ENCODE measurements around the gene MAGEB4.
"Not testable (repeated sequence)": the region's sequence is repeated elsewhere in the genome, so short reads cannot be mapped to it uniquely, and the experiment has no call there.

The MAGEB4 gene, protein sequence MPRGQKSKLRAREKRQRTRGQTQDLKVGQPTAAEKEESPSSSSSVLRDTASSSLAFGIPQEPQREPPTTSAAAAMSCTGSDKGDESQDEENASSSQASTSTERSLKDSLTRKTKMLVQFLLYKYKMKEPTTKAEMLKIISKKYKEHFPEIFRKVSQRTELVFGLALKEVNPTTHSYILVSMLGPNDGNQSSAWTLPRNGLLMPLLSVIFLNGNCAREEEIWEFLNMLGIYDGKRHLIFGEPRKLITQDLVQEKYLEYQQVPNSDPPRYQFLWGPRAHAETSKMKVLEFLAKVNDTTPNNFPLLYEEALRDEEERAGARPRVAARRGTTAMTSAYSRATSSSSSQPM

DNA sequence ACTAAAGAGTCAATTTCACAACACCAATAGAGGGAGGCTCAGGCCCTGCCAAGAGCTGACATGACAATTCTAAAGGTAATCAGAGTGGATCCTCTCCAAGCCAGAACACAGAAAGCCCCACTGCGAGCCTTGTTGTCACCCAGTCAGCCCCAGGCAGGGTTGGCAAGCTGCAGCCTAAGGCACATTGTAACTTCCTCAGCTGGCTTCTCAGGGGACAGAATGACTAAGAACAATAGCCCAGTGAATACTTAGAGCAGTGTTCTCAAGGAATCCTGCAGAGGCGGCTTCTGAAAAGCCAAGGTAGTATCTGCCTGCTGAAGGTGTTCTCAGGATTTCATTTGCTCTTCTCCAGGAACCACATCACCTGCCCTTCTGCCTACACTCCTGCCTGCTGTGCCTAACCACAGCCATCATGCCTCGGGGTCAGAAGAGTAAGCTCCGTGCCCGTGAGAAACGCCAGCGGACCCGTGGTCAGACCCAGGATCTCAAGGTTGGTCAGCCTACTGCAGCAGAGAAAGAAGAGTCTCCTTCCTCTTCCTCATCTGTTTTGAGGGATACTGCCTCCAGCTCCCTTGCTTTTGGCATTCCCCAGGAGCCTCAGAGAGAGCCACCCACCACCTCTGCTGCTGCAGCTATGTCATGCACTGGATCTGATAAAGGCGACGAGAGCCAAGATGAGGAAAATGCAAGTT lies at the start of gene MAGEB4:
MAGEB4 (plus strand) TSS at position 277 of the 692 bp plus-strand sequence; CDS start at position 413, 136 bp downstream.
- DNase-seq, result no peak

DNA sequence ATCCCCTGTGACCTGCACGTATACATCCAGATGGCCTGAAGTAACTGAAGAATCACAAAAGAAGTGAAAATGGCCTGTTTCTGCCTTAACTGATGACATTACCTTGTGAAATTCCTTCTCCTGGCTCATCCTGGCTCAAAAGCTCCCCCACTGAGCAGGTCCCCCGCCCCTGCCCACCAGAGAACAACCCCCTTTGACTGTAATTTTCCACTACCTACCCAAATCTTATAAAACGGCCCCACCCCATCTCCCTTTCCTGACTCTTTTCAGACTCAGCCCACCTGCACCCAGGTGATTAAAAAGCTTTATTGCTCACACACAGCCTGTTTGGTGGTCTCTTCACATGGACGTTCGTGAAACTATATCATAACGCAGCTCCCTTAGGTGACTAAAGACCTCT lies 47.9 kb upstream of the MAGEB4 start:
- DNase-seq, result not testable (repeated sequence)

DNA sequence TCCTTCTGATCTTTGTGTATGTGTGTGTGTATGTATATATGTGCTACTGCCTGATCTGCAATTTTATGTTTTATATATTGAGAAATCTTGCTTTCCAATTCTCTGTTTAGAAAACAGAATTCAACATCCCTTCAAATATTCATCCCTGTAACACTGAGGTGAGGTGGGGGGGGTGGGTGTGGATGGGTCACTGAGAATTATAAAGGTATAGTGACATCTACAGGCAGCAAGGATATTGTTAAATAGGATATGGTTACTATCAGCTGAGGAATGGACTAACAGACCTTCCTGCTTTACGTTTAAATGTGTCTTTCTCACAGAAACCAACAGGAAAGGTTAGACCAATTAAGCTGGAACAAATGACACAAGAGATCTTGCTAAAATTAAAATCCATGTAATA lies 45.5 kb upstream of the MAGEB4 start:
- DNase-seq, result no peak

DNA sequence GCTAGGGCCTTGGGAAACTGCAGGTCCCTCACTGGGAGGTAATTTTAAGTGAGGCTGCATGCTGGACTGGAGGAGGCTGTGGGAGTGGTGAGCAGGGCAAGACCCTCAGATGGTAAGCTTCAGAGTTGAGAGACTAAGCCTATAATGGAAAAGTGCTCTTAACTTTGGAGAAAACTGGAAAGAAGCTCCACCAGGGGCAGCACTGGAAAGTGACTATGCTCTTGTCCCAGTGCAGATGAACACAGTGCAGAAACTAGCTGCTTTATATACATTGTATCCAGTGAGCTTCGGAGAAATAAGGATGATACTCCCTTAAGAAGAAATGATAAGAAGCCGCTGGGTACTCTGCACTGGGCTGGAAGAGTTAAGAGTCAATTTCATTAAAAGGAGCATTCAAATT lies 29.6 kb upstream of the MAGEB4 start:
- no peak for DNase-seq

DNA sequence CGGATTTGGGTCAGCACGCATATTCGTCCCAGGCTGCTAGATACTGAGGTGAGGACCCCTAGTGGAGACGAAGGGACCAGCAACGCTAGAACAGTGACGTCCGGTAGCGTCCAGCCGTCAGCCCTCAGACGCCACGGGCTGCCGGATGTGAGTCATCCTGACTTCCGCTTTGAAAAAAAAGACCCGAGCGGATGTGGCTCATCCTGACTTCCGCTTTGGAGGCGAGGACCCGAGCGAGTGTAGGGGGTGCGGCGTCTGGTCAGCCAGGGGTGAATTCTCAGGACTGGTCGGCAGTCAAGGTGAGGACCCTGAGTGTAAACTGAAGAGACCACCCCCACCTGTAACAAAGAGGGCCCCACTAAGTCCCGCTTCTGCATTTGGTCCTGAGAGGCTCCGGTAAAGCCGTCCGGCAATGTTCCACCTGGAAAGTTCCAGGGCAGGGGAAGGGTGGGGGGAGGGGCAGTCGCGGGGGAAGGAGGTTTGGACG lies 26.4 kb upstream of the MAGEB4 start, which contains the start of gene MAGEB2:
MAGEB2 (plus strand) TSS at position 207 of the 487 bp plus-strand sequence. CDS start 3,018 bp downstream, outside the sequence.
- no peak for DNase-seq

DNA sequence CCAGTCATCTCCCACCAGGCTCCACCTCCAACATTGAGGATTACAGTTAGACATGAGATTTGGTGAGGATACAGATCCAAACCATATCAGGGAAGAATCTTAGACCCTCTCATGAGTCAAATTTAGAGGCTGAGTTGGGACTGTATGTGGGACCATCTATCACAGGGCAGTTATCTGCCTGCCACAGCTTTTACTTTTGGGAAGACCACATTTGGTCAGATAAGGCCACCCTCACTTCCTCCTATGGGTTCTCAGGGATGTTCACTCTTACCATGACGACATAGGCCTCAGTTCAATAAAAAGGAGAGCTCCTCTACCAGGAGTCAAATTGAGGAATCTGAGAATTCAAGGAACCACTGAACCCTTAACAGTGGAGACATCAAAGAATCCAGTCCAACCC lies 24.3 kb upstream of the MAGEB4 start:
- DNase-seq, result no peak

DNA sequence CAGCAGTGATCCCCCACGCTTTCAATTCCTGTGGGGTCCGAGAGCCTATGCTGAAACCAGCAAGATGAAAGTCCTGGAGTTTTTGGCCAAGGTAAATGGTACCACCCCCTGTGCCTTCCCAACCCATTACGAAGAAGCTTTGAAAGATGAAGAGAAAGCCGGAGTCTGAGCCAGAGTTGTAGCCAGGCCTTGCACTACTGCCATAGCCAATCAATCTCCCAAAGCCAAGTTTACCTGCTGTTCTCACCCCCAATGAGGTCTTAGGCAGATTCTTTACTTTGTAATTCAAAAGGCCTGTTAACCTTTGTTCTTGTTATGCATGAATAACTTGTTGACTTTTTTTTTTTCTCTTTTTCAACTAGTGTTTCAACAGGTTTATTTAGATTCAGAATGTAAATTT lies 22.4 kb upstream of the MAGEB4 start:
- DNase-seq, result no peak

DNA sequence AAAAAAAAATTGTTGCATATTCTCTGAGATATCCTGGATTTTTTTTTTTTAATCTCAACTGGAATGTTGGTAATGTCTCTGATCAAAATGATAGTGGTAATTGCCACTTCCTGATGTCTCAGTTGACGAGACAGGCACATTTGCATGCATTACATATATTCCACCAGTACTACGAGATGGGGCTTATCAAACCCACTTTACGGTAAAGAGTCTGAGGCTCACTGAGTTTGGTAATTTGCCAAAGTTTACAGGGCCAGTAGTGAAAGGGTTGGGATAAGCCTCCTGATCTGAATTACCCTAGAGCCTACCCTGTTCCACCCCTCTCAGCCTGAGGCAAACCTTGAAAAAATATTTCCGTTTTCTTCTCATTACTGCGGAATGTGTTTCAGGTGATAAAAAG lies 21.1 kb upstream of the MAGEB4 start:
- no peak for DNase-seq

DNA sequence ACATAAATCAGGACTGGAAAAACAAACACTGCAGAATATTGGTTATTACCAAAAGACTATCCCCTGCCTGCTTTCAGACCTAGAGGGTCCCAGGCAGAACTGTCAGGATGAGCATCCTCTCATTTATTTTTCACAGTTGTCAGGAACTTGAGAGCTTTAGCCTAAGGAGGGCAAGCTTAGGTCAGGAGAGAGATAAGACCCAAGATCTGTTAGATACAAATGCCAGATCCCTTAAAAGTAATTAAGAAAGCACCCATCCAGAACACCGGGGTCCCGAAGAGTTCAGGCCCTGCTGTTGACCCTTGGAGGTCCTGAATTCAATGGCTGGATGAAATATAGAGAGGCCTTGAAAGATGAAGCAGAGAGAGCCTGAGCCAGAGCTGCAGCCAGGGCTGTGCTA lies 17.3 kb upstream of the MAGEB4 start:
- DNase-seq, result no peak

DNA sequence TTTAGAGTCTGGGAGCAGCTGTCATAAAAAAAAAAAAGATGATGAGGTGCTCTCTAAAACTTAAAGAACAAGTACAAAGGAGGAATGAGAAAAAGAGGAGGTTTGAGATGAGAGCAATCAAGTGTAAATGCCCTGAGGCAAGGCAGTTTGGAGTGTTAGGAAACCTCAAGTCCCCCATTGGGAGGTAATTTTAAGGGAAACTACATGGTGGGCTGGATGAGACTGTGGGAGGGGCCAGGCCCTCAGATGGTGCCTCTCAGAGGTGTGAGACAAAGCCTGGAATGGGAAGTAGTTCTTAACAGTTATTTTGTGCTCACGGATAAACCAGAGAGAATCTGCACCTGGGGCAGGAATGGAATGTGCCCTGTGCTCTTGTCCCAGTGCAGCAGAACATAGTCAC lies 13.3 kb upstream of the MAGEB4 start:
- DNase-seq, result no peak

DNA sequence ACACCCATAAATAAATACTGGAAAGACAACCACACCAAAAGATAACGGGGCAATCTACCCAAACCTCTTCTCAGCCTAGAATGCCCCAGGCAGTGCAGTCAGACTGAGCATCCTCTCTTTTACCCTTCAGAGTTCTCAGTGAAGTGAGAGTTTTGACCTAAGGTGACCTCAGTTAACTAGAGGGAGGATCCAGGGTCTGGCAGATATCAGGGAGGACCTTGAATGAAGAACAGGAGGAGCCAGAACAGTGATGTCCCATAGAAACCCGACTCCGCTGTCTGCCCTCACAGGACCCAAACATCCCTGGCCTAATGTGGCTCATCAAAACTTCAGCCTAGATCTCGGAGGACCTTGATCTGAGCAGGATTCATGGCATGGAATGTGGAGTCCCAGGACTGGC lies 11.4 kb upstream of the MAGEB4 start, which contains the start of gene MAGEB3:
MAGEB3 (plus strand) TSS at position 263 of the 400 bp plus-strand sequence. CDS start 5,268 bp downstream, outside the sequence.
- no peak for DNase-seq

DNA sequence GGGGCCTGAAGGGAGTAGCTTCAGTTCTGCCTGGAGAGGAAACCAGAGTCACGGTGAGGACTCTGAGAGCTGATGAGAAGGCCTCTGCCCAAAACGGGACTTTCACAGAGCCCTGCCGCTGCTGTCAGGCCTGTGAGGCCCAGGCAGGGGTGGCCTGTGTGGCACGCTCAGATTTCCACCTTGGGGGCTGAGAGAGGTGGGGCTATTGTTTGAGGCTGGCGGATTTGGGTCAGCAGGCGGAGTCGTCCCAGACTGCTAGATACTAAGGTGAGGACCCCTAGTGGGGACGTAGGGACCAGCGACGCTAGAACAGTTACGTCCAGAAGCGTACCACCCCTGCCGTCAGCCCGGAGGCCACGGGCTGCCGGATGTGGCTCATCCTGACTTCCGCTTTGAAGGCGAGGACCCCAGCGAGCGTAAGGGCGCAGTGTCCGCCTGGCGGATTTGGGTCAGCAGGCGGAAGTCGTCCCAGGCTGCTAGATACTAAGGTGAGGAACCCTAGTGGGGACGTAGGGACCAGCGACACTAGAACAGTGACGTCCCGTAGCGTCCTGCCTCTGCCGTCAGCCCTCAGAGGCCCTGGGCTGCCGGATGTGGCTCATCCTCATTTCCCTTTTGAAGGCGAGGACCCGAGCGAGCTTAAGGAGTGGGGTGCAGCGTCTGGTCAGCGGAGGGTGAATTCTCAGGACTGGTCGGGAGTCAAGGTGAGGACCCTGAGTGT lies 5.1 kb downstream of the MAGEB4 start, which contains the start of gene MAGEB1:
MAGEB1 (plus strand) TSS at position 378 of the 721 bp plus-strand sequence. CDS start 3,348 bp downstream, outside the sequence.
- no peak for DNase-seq

DNA sequence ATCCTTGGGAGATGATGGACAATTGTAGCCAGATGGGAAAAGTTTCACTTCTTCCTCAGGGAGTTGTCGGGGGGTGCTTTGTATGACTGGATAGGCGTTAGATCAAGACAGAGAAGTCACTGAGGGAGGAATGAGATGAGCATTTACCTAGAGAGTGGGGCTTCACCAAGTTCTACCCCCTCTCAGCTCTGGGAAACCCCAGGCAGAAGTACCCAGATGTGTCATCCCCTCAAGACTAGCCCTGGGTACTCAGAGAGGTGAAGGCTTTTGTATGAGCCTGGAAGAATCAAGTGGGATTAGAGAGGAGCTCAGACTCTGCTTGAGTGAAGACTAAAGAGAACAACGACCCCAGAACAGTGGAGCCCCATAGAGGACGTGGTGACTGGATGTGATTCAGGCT lies 7.1 kb downstream of the MAGEB4 start:
- no peak for DNase-seq

DNA sequence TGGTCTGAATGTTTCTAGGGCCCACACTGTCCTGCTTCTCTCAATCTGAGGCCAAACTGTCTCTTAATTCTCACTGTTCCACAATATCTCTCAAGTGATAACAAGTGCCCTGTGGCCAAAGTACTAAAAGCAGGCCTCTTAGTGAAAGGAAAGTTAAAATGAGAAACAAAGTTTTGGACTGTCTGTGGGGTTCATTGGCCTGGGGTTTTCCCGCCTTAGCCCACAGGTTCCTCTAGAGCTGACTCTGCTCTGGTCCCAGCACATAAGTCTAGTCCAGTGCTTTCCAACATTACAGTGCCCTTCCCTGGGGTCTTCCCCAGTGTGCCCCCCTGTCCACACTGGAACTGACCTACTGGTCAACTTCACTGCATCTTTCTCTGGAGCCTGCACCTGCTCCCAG lies 11.5 kb downstream of the MAGEB4 start:
- DNase-seq, result no peak

DNA sequence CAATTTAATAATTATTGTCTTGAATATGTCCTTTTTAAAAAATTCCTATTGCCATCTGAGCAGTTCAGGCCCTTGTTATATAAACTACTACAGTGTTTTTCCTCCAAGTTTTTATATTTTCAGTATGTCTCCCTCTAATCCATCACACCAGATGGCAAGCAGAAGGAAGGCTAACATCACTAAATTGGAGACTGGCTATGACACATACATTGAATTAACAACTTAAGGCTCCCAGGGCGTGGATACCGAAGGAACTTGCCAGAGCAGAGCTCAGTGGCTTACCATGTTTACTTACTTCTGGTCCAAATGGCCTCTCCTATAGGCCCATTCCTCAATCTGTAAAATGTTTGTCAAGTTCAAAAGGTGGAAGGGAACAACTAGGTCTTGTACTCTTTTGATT lies 18.1 kb downstream of the MAGEB4 start:
- no peak for DNase-seq

DNA sequence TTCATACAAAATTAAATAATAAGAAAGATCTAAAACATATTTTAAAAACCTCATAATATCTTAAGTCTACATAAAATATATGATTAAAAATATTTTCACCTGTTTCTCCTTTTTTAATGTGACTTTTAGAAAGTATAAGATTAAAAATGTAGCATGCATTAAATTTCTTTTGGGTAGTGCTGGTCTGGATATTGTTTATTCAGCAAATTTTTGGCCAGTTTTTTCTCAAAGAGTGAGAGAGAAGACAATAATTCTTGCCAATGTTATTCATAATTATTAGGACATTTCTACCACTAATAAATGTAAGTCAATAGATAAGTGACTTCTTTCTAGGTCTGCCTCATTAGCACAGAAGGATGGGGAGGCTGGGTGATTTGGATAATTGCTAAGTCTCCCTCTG lies 19.2 kb downstream of the MAGEB4 start:
- no peak for DNase-seq

DNA sequence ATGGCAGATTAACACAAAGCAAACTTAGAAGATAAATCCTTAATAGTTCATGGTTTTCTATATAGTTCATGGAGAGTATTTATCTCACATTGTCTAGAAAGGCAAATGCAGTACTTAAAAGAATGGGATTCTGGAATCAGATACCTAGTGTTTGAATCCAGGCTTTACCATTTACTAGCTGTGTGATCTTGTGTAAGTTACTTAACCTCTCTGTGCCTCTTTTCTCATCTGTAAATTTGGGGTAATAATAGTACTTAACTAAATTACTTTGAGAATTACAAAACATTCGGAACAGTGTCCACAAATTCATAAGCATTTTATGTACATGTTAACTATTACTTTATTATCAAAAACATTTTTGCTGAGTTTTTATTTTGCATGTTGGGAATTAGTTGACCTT lies 21.0 kb downstream of the MAGEB4 start:
- DNase-seq, result no peak

DNA sequence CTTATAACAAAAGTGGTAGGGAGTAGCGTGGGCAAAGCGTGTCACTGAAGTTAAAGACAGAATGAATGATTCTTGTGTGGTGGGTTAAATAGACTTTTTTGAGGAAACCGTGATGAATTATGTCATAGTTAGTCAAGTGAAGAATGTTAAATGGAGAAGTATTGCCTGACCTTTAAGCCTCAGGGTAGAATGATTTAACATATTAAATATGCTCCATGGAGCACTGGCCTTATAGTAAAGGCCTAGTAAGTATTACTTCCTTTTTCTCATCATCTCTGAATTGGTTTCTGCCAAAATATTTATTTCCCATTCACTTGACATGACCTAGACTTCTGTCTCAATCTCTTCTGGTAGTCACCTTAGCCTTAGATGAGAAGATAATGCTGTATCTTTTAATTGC lies 28.8 kb downstream of the MAGEB4 start:
- DNase-seq, result no peak

DNA sequence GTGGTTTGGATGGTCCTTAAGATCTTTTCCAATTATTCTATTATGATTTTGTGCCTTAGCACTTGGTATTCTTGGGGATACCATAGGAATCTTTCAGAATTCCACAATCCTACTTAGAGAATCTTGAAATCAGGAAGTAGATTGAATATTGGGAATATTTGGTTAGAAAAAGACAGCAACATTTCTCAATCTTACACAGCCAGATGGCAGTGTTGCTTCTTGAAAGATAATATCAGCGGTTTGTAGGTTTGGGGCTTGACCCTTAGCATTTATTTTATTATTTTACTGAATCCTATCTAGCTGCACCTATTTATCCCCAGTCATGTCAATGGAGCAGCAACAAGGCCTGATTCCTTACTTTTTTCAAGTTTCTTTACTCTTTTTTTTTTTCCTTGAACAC lies 33.7 kb downstream of the MAGEB4 start:
- no peak for DNase-seq

DNA sequence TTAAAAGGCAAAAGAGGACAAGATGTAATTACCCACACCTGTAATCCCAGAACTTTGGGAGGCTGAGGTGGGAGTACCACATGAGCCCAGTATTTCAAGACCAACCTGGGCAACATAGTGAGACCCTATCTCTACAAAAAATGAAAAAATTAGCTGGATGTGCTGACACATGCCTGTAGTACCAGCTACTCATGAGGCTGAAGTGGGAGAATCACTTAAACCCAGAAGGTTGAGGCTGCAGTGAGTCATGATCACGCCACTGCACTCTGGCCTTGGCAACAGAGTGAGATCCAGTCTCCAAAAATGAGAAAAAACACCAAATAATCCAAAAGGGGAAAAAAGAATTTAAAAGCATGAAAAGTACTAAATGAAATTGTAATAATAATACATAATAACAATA lies 36.6 kb downstream of the MAGEB4 start:
- no peak for DNase-seq

DNA sequence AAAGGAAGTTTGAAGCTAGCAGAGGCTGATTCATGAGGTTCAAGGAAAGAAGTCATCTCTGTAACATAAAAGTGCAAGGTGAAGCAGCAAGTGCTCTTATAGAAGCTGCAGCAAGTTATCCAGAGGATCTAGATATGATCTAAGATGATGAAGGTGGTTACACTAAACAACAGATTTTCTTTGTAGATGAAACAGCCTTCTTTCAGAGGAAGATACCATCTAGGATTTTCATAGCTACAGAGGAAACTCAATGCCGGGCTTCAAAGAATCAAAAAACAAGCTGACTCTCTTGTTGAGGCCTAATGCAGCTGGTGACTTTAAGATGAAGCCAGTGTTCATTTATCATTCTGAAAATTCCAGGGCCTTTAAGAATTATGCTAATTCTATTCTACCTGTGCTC lies 38.6 kb downstream of the MAGEB4 start:
- no peak for DNase-seq

DNA sequence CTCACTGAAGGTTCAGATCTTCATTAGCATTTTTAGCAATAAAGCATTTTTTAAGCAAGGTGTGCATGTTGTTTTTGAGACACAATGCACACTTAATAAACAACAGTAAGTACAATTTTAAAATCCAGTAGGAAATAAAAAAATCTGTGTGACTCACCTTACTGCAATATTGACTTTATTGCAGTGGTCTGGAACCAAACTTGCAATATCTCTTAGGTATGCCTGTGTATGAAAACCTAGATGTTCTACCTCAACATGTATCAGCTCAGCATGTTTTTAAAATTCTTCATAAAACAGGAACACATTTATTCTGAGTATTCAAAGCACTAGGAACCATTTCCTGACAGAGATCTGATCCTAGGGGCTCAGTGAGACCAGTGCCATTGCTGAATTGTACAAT lies 40.7 kb downstream of the MAGEB4 start:
- DNase-seq, result no peak

DNA sequence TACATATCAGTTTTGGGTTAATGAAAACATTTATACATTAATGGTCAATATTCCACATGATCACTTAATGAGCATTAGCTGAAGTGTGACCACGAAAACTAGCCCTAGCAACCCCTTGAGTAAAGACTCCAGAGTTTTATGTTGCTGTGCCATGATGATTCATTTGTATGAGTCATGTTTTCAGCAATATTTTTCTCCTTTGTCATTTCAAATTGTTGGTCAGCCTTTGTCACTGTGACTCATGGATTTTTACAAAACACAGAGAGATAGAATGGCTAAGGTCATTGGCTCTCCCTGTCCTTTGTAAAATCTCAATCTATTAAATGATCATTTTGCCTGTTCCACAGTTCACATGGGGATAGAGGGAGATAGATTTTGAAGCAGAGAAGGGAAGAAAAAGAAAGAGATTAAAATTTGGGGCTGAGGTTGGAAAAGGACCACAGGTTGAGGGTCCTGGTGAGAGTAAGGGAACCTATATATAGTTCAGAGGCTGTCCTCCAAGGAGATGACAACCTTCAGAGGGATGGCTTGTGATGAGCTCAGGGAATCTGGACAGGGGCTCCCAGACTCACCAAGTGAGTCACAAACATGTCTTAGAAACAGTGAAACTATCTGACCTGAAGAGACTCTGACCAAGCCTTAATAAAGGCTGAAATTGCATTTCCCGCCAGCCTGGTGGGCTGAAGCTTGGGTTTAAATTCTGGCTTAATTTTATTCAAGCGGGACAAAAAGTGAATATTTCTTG lies 41.8 kb downstream of the MAGEB4 start:
- DNase-seq, result no peak

Measured in retina (tissue), 1 donor.